ENCODE results near the gene SCN2A.
"Not testable (repeated sequence)": the region's sequence is repeated elsewhere in the genome, so short reads cannot be mapped to it uniquely, and the experiment has no call there.

Gene SCN2A

DNA sequence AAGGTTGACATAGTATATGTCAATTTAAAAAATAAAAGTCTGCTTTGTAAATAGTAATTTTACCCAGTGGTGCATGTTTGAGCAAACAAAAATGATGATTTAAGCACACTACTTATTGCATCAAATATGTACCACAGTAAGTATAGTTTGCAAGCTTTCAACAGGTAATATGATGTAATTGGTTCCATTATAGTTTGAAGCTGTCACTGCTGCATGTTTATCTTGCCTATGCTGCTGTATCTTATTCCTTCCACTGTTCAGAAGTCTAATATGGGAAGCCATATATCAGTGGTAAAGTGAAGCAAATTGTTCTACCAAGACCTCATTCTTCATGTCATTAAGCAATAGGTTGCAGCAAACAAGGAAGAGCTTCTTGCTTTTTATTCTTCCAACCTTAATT is 151.7 kb downstream of the SCN2A start:
- no peak for TF ChIP-seq CTCF (IDR thresholded peaks at IDR 0.05; ENCODE audit: borderline replicate concordance, control extremely low read depth, extremely low read depth, insufficient read depth, missing control alignments)
- in situ Hi-C loops (cut with MboI; ENCODE audit: low sequenced_read_pairs, unreplicated experiment): no loop called here
- DNase-seq (ENCODE audit: low spot score): no peak

- no peak for DNase-seq (ENCODE audit: low spot score)
- in situ Hi-C loops (cut with MboI; ENCODE audit: low sequenced_read_pairs, unreplicated experiment): no loop called here
- TF ChIP-seq CTCF (IDR thresholded peaks at IDR 0.05; ENCODE audit: borderline replicate concordance, control extremely low read depth, extremely low read depth, insufficient read depth, missing control alignments): no peak
Observed at GRCh38 chr2:165391791-165392190, 152.6 kb downstream of the SCN2A start.

GRCh38 chr2:165398603-165399002 is 159.4 kb downstream of the SCN2A start:
- DNase-seq (ENCODE audit: low spot score); in situ Hi-C loops (cut with MboI; ENCODE audit: low sequenced_read_pairs, unreplicated experiment): not testable (repeated sequence)

DNA sequence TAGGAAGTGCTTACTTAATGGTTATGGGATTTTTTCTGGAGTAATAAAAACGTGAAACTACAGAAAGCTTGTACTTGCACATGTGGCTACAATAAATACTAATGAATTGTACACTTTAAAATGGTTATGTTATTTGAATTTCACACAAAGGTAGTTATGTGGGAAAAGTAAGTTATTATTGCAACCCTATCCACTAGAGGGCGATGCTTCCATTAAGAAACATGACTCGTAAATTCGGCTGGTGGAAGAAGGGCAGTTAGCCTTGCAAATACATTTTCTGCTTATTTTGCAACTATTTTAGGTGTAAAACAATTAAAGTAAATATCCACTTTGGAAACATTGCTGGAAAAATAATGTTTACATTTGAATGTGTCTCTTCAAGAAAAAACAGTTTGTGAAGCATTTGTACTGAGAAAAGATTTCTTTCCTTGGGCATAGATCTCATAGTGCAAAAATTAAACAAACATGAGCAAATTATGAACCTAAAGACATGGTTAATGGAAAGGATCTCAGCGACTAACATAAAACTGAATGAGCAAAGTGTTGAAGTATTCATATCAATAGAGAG is 162.2 kb downstream of the SCN2A start:
- in situ Hi-C loops (cut with MboI; ENCODE audit: low sequenced_read_pairs, unreplicated experiment): loop anchor here (25.0 kb wide), 1 partner anchor 461 kb away; no protein-coding TSS in a partner anchor
- no peak for DNase-seq (ENCODE audit: low spot score)
- peak; percentile 52 for TF ChIP-seq CTCF (IDR thresholded peaks at IDR 0.05; ENCODE audit: borderline replicate concordance, control extremely low read depth, extremely low read depth, insufficient read depth, missing control alignments)

GRCh38 chr2:165402162-165402561 is 162.9 kb downstream of the SCN2A start:
- DNase-seq (ENCODE audit: low spot score): no peak
- in situ Hi-C loops (cut with MboI; ENCODE audit: low sequenced_read_pairs, unreplicated experiment): loop anchor here (25.0 kb wide), 1 partner anchor 460 kb away; no protein-coding TSS in a partner anchor
- TF ChIP-seq CTCF (IDR thresholded peaks at IDR 0.05; ENCODE audit: borderline replicate concordance, control extremely low read depth, extremely low read depth, insufficient read depth, missing control alignments): no peak

DNA sequence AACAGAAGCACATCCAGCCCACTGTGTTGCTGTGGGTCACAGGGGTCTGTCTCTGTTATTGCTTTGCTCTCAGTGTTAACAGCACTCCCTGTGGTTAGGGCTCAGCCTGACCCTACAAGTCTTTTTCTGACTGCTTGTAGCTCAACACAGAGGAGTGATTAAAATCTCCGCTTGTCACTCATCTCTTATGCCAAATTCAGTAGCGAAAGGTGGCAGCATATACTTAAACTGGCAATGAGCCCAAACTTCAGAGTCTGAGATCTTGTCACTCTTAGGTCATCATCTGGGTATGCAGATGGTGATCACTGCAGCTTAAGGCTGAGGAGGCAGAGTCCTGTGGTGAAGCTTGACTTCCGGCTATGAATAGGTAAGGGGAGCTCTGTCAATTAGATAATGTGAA is 167.0 kb downstream of the SCN2A start:
- no peak for TF ChIP-seq CTCF (IDR thresholded peaks at IDR 0.05; ENCODE audit: borderline replicate concordance, control extremely low read depth, extremely low read depth, insufficient read depth, missing control alignments)
- in situ Hi-C loops (cut with MboI; ENCODE audit: low sequenced_read_pairs, unreplicated experiment): loop anchor here (25.0 kb wide), 1 partner anchor 456 kb away; no protein-coding TSS in a partner anchor
- DNase-seq (ENCODE audit: low spot score): no peak

DNA sequence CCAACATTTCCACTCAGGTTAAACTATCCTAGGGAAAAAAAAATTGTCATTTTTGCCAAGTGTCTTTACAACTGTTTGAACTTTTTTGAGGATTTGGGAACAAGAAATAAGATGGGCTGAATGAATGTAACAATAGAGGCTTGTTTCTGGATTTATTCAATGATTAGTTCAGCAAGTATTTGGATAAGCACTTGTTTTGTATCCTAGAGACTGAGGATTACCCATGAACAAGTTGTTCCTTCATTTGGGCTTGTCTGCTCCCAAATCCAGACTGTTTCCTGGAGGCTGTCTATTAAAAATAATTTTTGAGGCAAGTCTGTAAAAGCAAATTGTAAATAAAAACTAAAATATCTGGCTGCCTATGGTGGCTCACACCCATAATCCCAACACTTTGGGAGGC is 168.3 kb downstream of the SCN2A start:
- DNase-seq (ENCODE audit: low spot score): no peak
- TF ChIP-seq CTCF (IDR thresholded peaks at IDR 0.05; ENCODE audit: borderline replicate concordance, control extremely low read depth, extremely low read depth, insufficient read depth, missing control alignments): no peak
- in situ Hi-C loops (cut with MboI; ENCODE audit: low sequenced_read_pairs, unreplicated experiment): loop anchor here (25.0 kb wide), 1 partner anchor 455 kb away; no protein-coding TSS in a partner anchor
